ENCODE data around the gene CDH22. TPM values are rescaled to one million over a fixed set of nuclear protein-coding genes. Genes with fewer than 3 reads are reported as not detected.

The CDH22 gene
- polyA plus RNA-seq, 1 donor from 2014 or later = 2.1 TPM

- no peaks in the 10 kb centered on the region for H4K20me1 ChIP-seq (ENCODE audit: insufficient read depth)
- no peak overlapping the region for H2AFZ ChIP-seq (ENCODE audit: low read depth, low read length)
- no peak overlapping the region for H3K27ac ChIP-seq (ENCODE audit: low read length)
- H3K9ac ChIP-seq (ENCODE audit: low read length) = no peak overlapping the region
- no peaks in the 10 kb centered on the region for H3K9me2 ChIP-seq (ENCODE audit: insufficient read depth, low read length)
- H3F3A ChIP-seq (ENCODE audit: insufficient read depth, low read length, poor library complexity, severe bottlenecking) = no peaks in the 10 kb centered on the region
- H3K27me3 ChIP-seq (ENCODE audit: insufficient read depth, low read depth, low read length) = peaks cover 59% of the 10 kb centered on the region
- no peaks in the 10 kb centered on the region for H3K79me2 ChIP-seq (replicated peaks; ENCODE audit: insufficient read depth, low read length)
- TF ChIP-seq CTCF (IDR thresholded peaks at IDR 0.05; ENCODE audit: poor library complexity, severe bottlenecking) (no peak), SMC3 (conservative IDR thresholded peaks at IDR 0.05; ENCODE audit: poor library complexity) (no peak), POLR2AphosphoS5 (IDR thresholded peaks at IDR 0.05) (no peak), RAD21 (conservative IDR thresholded peaks at IDR 0.05) (no peak), TAF1 (IDR thresholded peaks at IDR 0.05; ENCODE audit: low read depth) (no peak), REST (IDR thresholded peaks at IDR 0.05; ENCODE audit: borderline replicate concordance) (no peak), EZH2 (IDR thresholded peaks at IDR 0.05; ENCODE audit: borderline replicate concordance, insufficient read depth, low read length, poor library complexity, severe bottlenecking) (no peak), MXI1 (conservative IDR thresholded peaks at IDR 0.05; ENCODE audit: poor library complexity, severe bottlenecking) (no peak), EP300 (conservative IDR thresholded peaks at IDR 0.05; ENCODE audit: poor library complexity, severe bottlenecking) (no peak)
- no peaks in the 10 kb centered on the region for H3K36me3 ChIP-seq (ENCODE audit: insufficient read depth, low read length)
- no peak overlapping the region for H3K4me2 ChIP-seq (ENCODE audit: low read length)
- peak overlapping the region; percentile 58 for H3K4me3 ChIP-seq (ENCODE audit: low read length)
- H3K9me3 ChIP-seq (ENCODE audit: low read length) = no peaks in the 10 kb centered on the region
Observed at GRCh38 chr20:46312945-46313861, 4.9 kb upstream of the CDH22 start.

GRCh38 chr20:46312075-46312944 lies 4.0 kb upstream of the CDH22 start:
- H2AFZ ChIP-seq (ENCODE audit: low read depth, low read length) = no peak overlapping the region
- peaks cover 64% of the 10 kb centered on the region for H3K27me3 ChIP-seq (ENCODE audit: insufficient read depth, low read depth, low read length)
- H3F3A ChIP-seq (ENCODE audit: insufficient read depth, low read length, poor library complexity, severe bottlenecking) = no peaks in the 10 kb centered on the region
- H3K79me2 ChIP-seq (replicated peaks; ENCODE audit: insufficient read depth, low read length) = no peaks in the 10 kb centered on the region
- no peak overlapping the region for H3K4me2 ChIP-seq (ENCODE audit: low read length)
- peak overlapping the region; percentile 58 for H3K4me3 ChIP-seq (ENCODE audit: low read length)
- no peaks in the 10 kb centered on the region for H3K36me3 ChIP-seq (ENCODE audit: insufficient read depth, low read length)
- peak overlapping the region; percentile 25 for H3K9ac ChIP-seq (ENCODE audit: low read length)
- no peak overlapping the region for H3K27ac ChIP-seq (ENCODE audit: low read length)
- TF ChIP-seq CTCF (IDR thresholded peaks at IDR 0.05; ENCODE audit: poor library complexity, severe bottlenecking) (peak; percentile 58), EP300 (conservative IDR thresholded peaks at IDR 0.05; ENCODE audit: poor library complexity, severe bottlenecking) (no peak)
- no peaks in the 10 kb centered on the region for H3K9me2 ChIP-seq (ENCODE audit: insufficient read depth, low read length)
- no peaks in the 10 kb centered on the region for H4K20me1 ChIP-seq (ENCODE audit: insufficient read depth)
- H3K9me3 ChIP-seq (ENCODE audit: low read length) = no peaks in the 10 kb centered on the region

Measured in neural cell (in vitro differentiated cells).